Mononuclear cell (primary cell): ENCODE results near the gene FUCA1. TPM values are rescaled to one million over a fixed set of nuclear protein-coding genes. Genes with fewer than 3 reads are reported as not detected.

Experiments
- H3K27me3 ChIP-seq: 2 replicates; pipeline ENCODE4 v1.6.0; 2011; ENCODE audit warnings: low read length, control low read depth; ENCODE audit not compliant: insufficient read depth
- H3K4me1 ChIP-seq: 2 replicates; pipeline ENCODE4 v1.5.1; 2011; ENCODE audit warnings: mild to moderate bottlenecking, low read length, control low read depth; ENCODE audit not compliant: insufficient read depth
- H3K4me3 ChIP-seq: 2 replicates; pipeline ENCODE4 v1.5.1; 2011; ENCODE audit warnings: mild to moderate bottlenecking, low read length, moderate library complexity
- H3K9me3 ChIP-seq: 2 replicates; pipeline ENCODE4 v1.5.1; 2011; ENCODE audit warnings: low read depth, mild to moderate bottlenecking, control low read depth, low read length
- total RNA-seq: library from RNA; depleted of rRNA; stranded (reverse); fragments of >200 nt; gene quantifications from one replicate; pipeline ENCODE4 v1.2.3, GENCODE V29; 2012

FUCA1 gene
- total RNA-seq: 8.8 TPM

GRCh38 chr1:23867895-23868556 is at the start of gene FUCA1:
Gene FUCA1, minus strand, starts transcription at chr1:23868290. Its CDS starts 4 bp downstream, at chr1:23868286.
- H3K27me3 ChIP-seq: no peaks in the 10 kb centered on the region
- no peaks in the 10 kb centered on the region for H3K9me3 ChIP-seq
- H3K4me1 ChIP-seq: peaks cover 41% of the 10 kb centered on the region
- peak within 1 kb of the TSS; percentile 72 for H3K4me3 ChIP-seq

DNA sequence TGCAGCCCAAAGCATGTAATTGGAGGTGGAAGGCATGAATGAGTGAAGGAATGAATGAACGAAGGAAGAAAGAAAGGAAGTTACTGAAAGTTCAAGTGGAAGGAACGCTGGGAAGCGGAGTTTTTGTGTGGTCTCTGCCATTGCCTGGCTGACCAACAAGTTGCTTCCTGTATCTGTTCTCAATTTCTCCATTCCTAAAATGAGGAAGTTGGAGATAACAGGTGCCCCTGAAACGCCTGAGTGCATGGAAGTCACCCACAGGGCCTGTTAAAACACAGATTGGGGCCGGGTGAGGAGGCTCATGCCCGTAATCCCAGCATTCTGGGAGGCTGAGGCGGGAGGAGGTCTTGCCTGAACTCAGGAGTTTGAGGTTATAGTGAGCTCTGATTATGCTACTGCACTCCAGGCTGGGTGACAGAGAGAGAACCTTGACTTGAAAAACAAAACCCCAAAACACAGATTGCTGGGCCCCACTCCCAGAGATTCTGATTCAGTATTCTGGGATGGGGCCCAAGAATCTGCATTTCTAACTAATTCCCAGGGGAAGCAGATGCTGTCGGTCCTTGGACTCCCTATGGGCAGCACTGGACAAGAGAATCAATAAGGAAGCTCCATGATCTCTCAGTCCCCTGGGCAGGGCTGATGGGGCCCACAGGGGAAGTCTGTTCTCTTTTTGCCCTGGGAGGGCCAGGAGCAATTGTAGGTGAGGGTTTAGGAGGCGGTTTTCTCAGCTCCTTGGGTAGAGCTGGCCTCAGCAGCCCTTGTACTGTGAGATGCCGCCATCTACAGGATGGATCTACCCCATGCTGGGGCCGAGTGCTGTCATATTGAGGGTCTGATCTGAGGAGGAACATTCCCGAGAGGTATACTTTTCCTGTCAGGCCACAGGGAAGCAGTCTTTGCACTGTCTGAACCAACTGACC is 48.4 kb upstream of the FUCA1 start:
- Histone ChIP-seq H3K9me3 (no peaks in the 10 kb centered on the region), H3K4me1 (peaks cover 53% of the 10 kb centered on the region), H3K27me3 (no peaks in the 10 kb centered on the region), H3K4me3 (no peak overlapping the region)

DNA sequence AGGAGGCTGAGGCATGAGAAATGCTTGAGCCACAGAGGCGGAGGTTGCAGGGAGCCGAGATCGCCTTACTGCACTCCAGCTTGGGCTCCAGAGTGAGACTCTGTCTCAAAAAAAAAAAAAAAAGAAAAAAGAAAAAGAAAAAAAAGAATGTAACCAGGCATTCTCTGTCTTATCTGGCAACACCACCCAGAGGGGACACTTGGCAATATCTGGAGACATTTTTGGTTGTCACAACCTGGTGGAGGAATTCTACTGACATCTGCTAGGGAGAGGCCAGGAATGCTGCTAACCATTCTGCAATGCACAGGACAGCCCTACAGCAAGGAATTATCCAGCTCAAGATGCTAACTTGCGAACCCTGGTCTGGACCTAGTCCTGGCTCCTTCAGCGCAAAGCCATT is 47.4 kb upstream of the FUCA1 start:
- Histone ChIP-seq H3K9me3 (no peaks in the 10 kb centered on the region), H3K27me3 (no peaks in the 10 kb centered on the region), H3K4me1 (peaks cover 60% of the 10 kb centered on the region), H3K4me3 (no peak overlapping the region)

GRCh38 chr1:23914921-23915320 is 46.8 kb upstream of the FUCA1 start:
- Histone ChIP-seq H3K4me1 (peaks cover 60% of the 10 kb centered on the region), H3K27me3 (no peaks in the 10 kb centered on the region), H3K9me3 (no peaks in the 10 kb centered on the region), H3K4me3 (no peak overlapping the region)

DNA sequence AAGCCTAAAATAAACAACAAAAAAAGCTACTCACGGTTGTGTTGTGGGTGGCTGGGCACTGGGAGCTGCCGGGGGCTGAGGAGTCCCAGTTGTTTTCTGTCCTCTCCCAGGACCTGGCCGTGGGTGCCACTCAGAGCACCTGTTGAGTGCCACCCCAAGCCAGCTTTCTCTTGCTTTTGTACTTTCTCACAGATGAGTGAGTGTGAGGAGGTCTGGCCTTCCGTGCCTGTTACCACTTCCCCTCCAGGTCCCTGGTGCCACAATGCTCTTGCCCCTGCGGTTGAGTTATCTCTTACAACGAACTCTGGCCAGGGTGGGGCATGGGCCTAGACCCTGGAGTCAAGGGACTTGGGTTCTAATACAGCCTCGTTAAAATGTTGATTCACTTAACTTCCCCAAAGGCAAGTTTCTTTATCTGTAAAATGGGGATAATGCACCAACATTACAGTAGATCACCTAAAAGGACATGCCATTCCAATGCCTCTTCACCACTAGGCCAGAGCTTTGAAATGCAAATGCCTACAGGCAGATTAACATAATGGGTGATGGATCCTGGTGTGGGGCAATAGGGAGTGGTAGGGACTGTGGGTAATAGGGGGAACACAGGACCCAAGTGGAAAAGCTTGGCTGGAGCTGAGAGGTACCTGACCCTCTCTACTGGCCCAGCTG is 45.3 kb upstream of the FUCA1 start, which contains the start of gene CNR2:
Gene CNR2, minus strand, starts transcription at position 151 of the 669 bp plus-strand sequence. CDS start 37,745 bp downstream, outside the sequence.
- Histone ChIP-seq H3K27me3 (no peaks in the 10 kb centered on the region), H3K4me3 (peak within 1 kb of the TSS; percentile 40), H3K4me1 (peaks cover 72% of the 10 kb centered on the region), H3K9me3 (no peaks in the 10 kb centered on the region)

GRCh38 chr1:23911921-23912320 is 43.8 kb upstream of the FUCA1 start:
- Histone ChIP-seq H3K4me1 (peaks cover 84% of the 10 kb centered on the region), H3K9me3 (no peaks in the 10 kb centered on the region), H3K27me3 (no peaks in the 10 kb centered on the region), H3K4me3 (peak overlapping the region; percentile 40)

GRCh38 chr1:23910553-23911246 is 42.6 kb upstream of the FUCA1 start:
- H3K9me3 ChIP-seq: no peaks in the 10 kb centered on the region
- no peak overlapping the region for H3K4me3 ChIP-seq
- no peaks in the 10 kb centered on the region for H3K27me3 ChIP-seq
- H3K4me1 ChIP-seq: peaks cover 84% of the 10 kb centered on the region

- Histone ChIP-seq H3K9me3 (no peaks in the 10 kb centered on the region), H3K27me3 (no peaks in the 10 kb centered on the region), H3K4me1 (peaks cover 83% of the 10 kb centered on the region), H3K4me3 (no peak overlapping the region)
These were observed 42.1 kb upstream of the FUCA1 start for GRCh38 chr1:23910144-23910543.

GRCh38 chr1:23909412-23909811 is 41.3 kb upstream of the FUCA1 start:
- H3K27me3 ChIP-seq: peaks cover 4% of the 10 kb centered on the region
- no peak overlapping the region for H3K4me3 ChIP-seq
- peaks cover 85% of the 10 kb centered on the region for H3K4me1 ChIP-seq
- no peaks in the 10 kb centered on the region for H3K9me3 ChIP-seq

- Histone ChIP-seq H3K4me1 (peaks cover 79% of the 10 kb centered on the region), H3K27me3 (peaks cover 10% of the 10 kb centered on the region), H3K9me3 (no peaks in the 10 kb centered on the region), H3K4me3 (no peak overlapping the region)
These were observed 40.6 kb upstream of the FUCA1 start for GRCh38 chr1:23908453-23909341.

DNA sequence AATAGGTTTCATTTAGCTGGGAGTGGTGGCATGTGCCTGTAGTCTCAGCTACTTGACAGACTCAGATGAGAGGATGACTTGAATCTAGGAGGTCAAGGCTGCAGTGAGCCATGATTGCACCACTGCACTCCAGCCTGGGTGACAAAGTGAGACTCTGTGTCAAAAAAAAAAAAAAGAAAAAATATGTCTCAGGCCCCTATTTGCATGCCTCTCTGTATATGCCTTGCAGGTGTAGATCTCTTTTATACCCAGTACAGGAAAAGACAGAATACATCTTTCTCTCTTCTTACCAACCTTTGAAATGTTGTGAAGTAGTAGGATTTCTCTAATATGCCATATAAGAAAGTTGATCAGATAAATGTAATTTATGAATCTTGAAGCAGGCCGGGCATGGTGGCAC is 38.6 kb upstream of the FUCA1 start:
- Histone ChIP-seq H3K4me1 (peaks cover 77% of the 10 kb centered on the region), H3K9me3 (no peaks in the 10 kb centered on the region)

DNA sequence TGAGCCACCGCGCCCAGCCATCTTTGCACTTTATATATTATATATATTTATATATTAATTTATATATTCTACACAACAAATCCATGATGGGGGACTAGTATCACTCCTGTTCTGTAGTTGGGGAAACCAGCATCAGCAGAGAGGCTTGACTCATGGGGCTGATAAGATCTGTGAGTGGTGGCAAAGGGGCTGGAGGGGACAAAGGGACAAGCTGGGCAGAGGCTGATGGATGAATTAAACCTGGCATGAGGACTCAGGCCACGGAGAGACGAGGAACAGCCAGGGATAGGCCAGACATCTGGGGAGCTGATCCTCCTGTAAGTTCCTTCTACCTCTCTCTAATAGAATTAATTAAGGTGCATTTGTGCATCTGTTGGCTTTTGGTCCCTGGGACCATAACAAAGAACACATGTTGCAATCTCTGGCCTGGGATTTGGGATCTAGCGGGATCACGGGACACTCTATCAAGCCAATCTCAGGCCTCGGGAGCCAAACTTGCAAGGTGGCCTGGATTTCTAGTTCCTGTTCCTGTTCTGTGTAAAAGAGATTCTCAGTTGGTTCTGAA is 37.5 kb upstream of the FUCA1 start:
- Histone ChIP-seq H3K27me3 (peaks cover 23% of the 10 kb centered on the region), H3K9me3 (no peaks in the 10 kb centered on the region), H3K4me1 (peaks cover 65% of the 10 kb centered on the region), H3K4me3 (no peak overlapping the region)

More for the DNA sequence above, 38.6 kb upstream of the FUCA1 start:
- peaks cover 23% of the 10 kb centered on the region for H3K27me3 ChIP-seq
- H3K4me3 ChIP-seq: no peak overlapping the region

DNA sequence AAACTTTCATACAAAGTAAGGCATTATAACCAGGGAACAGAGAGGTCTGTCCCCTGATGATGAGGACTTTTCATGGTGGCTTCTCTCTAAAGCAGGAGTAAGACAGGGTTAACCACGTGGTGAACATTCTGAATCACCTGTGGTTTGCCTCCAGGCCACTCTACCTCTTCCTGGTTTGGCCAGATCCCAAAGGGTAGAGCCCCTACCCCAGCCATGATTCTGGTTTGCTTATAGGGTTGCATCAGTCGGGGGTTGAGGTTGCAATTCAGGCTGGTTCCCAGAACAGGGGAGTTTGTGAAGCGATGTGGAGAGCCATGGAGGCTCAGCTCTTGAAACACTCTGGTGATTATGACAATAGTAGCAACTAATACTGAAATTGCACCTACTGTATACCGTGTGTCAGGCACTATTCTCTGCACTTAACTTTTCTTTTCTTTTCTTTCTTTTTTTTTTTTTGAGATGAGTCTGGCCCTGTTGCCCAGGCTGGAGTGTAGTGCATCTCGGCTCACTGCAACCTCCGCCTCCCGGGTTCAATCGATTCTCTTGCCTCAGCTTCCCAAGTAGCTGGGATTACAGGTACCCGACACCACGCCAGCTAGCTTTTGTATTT is 36.8 kb upstream of the FUCA1 start:
- no peaks in the 10 kb centered on the region for H3K9me3 ChIP-seq
- peaks cover 23% of the 10 kb centered on the region for H3K27me3 ChIP-seq
- peaks cover 63% of the 10 kb centered on the region for H3K4me1 ChIP-seq
- H3K4me3 ChIP-seq: no peak overlapping the region
